Rectal smooth muscle tissue (tissue), 1 donor: ENCODE results near the gene BRAT1.

Experiments used
- H3K27ac ChIP-seq: one replicate; pipeline ENCODE4 v1.7.0; 2013; ENCODE audit warnings: low read depth, low read length, inconsistent platforms
- H3K27me3 ChIP-seq: one replicate; pipeline ENCODE4 v1.7.0; 2013; ENCODE audit warnings: low read length; ENCODE audit not compliant: control insufficient read depth, insufficient read depth
- H3K36me3 ChIP-seq: one replicate; pipeline ENCODE4 v1.7.0; 2013; ENCODE audit warnings: low read length; ENCODE audit not compliant: control insufficient read depth, insufficient read depth
- H3K4me1 ChIP-seq: one replicate; pipeline ENCODE4 v1.7.0; 2013; ENCODE audit warnings: low read length; ENCODE audit not compliant: control insufficient read depth, insufficient read depth
- H3K4me3 ChIP-seq: one replicate; pipeline ENCODE4 v1.7.0; 2013; ENCODE audit warnings: low read length
- H3K9ac ChIP-seq: one replicate; pipeline ENCODE4 v1.7.0; 2013; ENCODE audit warnings: low read length

The BRAT1 gene

GRCh38 chr7:2493205-2494164 is 61.8 kb downstream of the BRAT1 start:
- no peak overlapping the region for H3K27ac ChIP-seq
- no peaks in the 10 kb centered on the region for H3K4me1 ChIP-seq
- no peaks in the 10 kb centered on the region for H3K36me3 ChIP-seq
- no peak overlapping the region for H3K9ac ChIP-seq
- H3K4me3 ChIP-seq = no peak overlapping the region
- H3K27me3 ChIP-seq = peaks cover 9% of the 10 kb centered on the region

GRCh38 chr7:2492038-2492437 is 63.3 kb downstream of the BRAT1 start:
- H3K27ac ChIP-seq = no peak overlapping the region
- peaks cover 5% of the 10 kb centered on the region for H3K27me3 ChIP-seq
- no peaks in the 10 kb centered on the region for H3K4me1 ChIP-seq
- no peak overlapping the region for H3K4me3 ChIP-seq
- H3K9ac ChIP-seq = no peak overlapping the region
- H3K36me3 ChIP-seq = no peaks in the 10 kb centered on the region

- Histone ChIP-seq H3K4me3 (no peak overlapping the region), H3K27ac (no peak overlapping the region), H3K36me3 (no peaks in the 10 kb centered on the region), H3K27me3 (peaks cover 3% of the 10 kb centered on the region), H3K9ac (no peak overlapping the region), H3K4me1 (no peaks in the 10 kb centered on the region)
Measured at GRCh38 chr7:2490181-2490651, 65.1 kb downstream of the BRAT1 start.

GRCh38 chr7:2488681-2489080 is 66.6 kb downstream of the BRAT1 start:
- Histone ChIP-seq H3K27ac (no peak overlapping the region), H3K4me3 (no peak overlapping the region), H3K27me3 (peaks cover 3% of the 10 kb centered on the region), H3K4me1 (no peaks in the 10 kb centered on the region), H3K9ac (no peak overlapping the region), H3K36me3 (no peaks in the 10 kb centered on the region)

GRCh38 chr7:2488272-2488645 is 67.1 kb downstream of the BRAT1 start:
- no peaks in the 10 kb centered on the region for H3K4me1 ChIP-seq
- H3K36me3 ChIP-seq = no peaks in the 10 kb centered on the region
- no peak overlapping the region for H3K9ac ChIP-seq
- no peak overlapping the region for H3K4me3 ChIP-seq
- no peaks in the 10 kb centered on the region for H3K27me3 ChIP-seq
- H3K27ac ChIP-seq = no peak overlapping the region
